ENCODE data around the gene LSMEM2.

DNA sequence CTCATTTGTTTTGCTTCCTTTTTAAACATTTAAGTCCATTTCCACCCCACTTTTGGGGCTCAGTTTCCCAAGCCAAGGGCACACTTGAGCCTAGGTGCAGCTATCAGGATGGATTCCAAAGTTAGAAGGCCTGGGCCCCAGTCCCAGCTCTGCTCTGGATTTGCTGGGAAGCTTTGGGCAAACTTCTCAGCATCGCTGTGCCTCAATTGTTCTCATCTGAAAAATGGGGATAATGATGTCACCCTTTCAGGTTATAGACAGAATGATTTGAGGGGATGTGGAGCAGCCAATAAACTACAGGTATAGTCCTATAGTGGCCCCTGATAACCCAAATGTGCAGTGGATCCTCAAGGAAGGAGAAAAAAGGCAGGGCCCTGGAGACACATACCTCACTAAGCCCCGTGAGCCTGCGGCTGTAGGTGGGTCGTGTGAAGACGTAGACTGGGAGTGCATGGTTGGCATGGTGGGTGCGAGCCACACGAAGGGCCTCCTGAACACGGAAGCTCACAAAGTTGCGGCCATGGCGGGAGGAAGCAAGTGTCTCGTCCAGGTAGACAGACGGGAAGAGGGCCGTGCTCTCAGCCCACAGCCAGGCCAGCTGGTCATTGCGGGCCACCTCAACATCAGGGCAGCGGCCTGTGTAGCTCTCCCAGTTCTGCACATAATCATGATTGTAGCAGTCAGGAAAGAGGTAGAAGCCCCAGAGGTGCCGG is 40.5 kb downstream of the LSMEM2 start:
- TF ChIP-seq, protein P1, sequence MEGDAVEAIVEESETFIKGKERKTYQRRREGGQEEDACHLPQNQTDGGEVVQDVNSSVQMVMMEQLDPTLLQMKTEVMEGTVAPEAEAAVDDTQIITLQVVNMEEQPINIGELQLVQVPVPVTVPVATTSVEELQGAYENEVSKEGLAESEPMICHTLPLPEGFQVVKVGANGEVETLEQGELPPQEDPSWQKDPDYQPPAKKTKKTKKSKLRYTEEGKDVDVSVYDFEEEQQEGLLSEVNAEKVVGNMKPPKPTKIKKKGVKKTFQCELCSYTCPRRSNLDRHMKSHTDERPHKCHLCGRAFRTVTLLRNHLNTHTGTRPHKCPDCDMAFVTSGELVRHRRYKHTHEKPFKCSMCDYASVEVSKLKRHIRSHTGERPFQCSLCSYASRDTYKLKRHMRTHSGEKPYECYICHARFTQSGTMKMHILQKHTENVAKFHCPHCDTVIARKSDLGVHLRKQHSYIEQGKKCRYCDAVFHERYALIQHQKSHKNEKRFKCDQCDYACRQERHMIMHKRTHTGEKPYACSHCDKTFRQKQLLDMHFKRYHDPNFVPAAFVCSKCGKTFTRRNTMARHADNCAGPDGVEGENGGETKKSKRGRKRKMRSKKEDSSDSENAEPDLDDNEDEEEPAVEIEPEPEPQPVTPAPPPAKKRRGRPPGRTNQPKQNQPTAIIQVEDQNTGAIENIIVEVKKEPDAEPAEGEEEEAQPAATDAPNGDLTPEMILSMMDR (IDR thresholded peaks at IDR 0.05), result no peak
- no peak for TF ChIP-seq POLR2A (IDR thresholded peaks at IDR 0.05)
